ENCODE measurements around the gene UGCG.

- TF ChIP-seq POLR2A (IDR thresholded peaks at IDR 0.05), result no peak
- TF ChIP-seq, protein P1, sequence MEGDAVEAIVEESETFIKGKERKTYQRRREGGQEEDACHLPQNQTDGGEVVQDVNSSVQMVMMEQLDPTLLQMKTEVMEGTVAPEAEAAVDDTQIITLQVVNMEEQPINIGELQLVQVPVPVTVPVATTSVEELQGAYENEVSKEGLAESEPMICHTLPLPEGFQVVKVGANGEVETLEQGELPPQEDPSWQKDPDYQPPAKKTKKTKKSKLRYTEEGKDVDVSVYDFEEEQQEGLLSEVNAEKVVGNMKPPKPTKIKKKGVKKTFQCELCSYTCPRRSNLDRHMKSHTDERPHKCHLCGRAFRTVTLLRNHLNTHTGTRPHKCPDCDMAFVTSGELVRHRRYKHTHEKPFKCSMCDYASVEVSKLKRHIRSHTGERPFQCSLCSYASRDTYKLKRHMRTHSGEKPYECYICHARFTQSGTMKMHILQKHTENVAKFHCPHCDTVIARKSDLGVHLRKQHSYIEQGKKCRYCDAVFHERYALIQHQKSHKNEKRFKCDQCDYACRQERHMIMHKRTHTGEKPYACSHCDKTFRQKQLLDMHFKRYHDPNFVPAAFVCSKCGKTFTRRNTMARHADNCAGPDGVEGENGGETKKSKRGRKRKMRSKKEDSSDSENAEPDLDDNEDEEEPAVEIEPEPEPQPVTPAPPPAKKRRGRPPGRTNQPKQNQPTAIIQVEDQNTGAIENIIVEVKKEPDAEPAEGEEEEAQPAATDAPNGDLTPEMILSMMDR (IDR thresholded peaks at IDR 0.05), result no peak
These were observed 33.0 kb upstream of the UGCG start for GRCh38 chr9:111863636-111864035.

Data from thyroid gland (tissue), 4 donors.